Thyroid gland (tissue), 4 donors: ENCODE data around the gene FOXP1. TPM values are rescaled to one million over a fixed set of nuclear protein-coding genes. Genes with fewer than 3 reads are reported as not detected.

ENCODE experiments used
- DNase-seq, 2 donors: peaks; one replicate each; pipeline ENCODE4 v3.0.0-alpha.2; 2019
- H3K27ac ChIP-seq, 3 donors: fragments of 200-600 bp; sonication (generic); 1 replicate in 2 of 3; 2 replicates in 1 of 3; pipeline ENCODE4 v1.5.1; 2016 to 2019; ENCODE audit warnings: mild to moderate bottlenecking in 1 of 3, moderate library complexity in 1 of 3
- H3K27me3 ChIP-seq: fragments of 200-600 bp; sonication (generic); one replicate; pipeline ENCODE4 v1.5.1; 2019
- H3K36me3 ChIP-seq, 2 donors: fragments of 200-600 bp; sonication (generic); one replicate each; pipeline ENCODE4 v1.5.1; 2016 to 2019
- H3K4me1 ChIP-seq, 2 donors: fragments of 200-600 bp; sonication (generic); one replicate each; pipeline ENCODE4 v1.5.1; 2017 to 2019
- H3K4me3 ChIP-seq, 3 donors: fragments of 200-600 bp; sonication (generic); replicated peaks in 1 of 3; 1 replicate in 2 of 3; 2 replicates in 1 of 3; pipeline ENCODE4 v1.5.1; 2016; ENCODE audit warnings: mild to moderate bottlenecking in 1 of 3
- H3K9me3 ChIP-seq: fragments of 200-600 bp; sonication (generic); one replicate; pipeline ENCODE4 v1.5.1; 2017
- CTCF ChIP-seq, 6 experiments: fragments of 200-600 bp in 3 of 6; fragments of 450-650 bp in 3 of 6; sonication (generic) in 3 of 6; IDR thresholded peaks; one replicate each; pipeline ENCODE4 v1.5.1; 2016 to 2019; ENCODE audit warnings: antibody characterized with exemption in 6 of 6, mild to moderate bottlenecking in 2 of 6, inconsistent platforms in 1 of 6, moderate library complexity in 1 of 6
- POLR2A ChIP-seq, 2 donors: fragments of 450-650 bp; IDR thresholded peaks; one replicate each; pipeline ENCODE4 v1.6.1; 2017; ENCODE audit warnings: antibody characterized with exemption in 2 of 2, mild to moderate bottlenecking in 2 of 2, moderate library complexity in 1 of 2
- WGBS, 2 donors: methylation state at CpG; one replicate each; pipeline ENCODE4 v1.1.5; 2017; 5-methylcytosine and 5-hydroxymethylcytosine counted together
- intact Hi-C: fragments of 100-400 bp; cut with DNase I; formaldehyde crosslinking; loops from one replicate; pipeline ENCODE4 v1.15.1; 2023
- total RNA-seq, 4 donors: library from RNA; depleted of rRNA; stranded (reverse); fragments of >200 nt; gene quantifications; one replicate each; pipeline ENCODE4 v1.2.3, GENCODE V29; 2016

The FOXP1 gene
- total RNA-seq, 4 donors from 2014 or later, result 111 to 187 (median 141) TPM

DNA sequence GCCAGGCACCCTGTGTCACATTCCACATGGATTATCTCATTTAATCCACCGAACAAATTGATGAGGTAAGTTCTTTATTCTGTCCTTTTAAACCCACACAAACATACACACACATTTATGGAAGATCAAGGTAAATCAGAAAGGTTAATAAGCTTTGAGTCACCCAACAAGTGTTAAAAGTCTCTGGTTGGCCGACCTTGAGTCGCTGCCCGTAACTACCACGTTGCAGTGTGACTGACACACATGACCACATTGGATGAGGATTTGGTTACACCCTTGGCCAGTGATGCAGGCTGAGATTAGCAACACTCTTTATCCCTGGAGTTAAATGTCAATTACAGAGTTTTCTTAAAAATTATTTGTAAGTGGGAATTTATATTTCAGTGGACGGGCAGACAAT lies 19.2 kb downstream of the FOXP1 start:
- Histone ChIP-seq H3K9me3 (no peaks in the 10 kb centered on the region), H3K27ac (no peak overlapping the region), H3K4me1 (no peaks in the 10 kb centered on the region), H3K27me3 (no peaks in the 10 kb centered on the region), H3K36me3 (no peaks in the 10 kb centered on the region), H3K4me3 (no peak overlapping the region)
- no peak for TF ChIP-seq CTCF (IDR thresholded peaks at IDR 0.05)
- no peak for TF ChIP-seq POLR2A (IDR thresholded peaks at IDR 0.05)
- intact Hi-C loops, result no loop called here
- WGBS, 2 donors, result 85 to 92% methylated on average over 6 of the region's 6 CpGs
- peak in 1 of 2 donors; percentile 12 for DNase-seq

- no peaks in the 10 kb centered on the region for H3K27me3 ChIP-seq
- TF ChIP-seq CTCF (IDR thresholded peaks at IDR 0.05), result no peak
- no peak for TF ChIP-seq POLR2A (IDR thresholded peaks at IDR 0.05)
- H3K27ac ChIP-seq, result no peak overlapping the region
- WGBS, 2 donors, result 94 to 97% methylated on average over 3 of the region's 3 CpGs
- intact Hi-C loops, result no loop called here
- no peaks in the 10 kb centered on the region for H3K4me1 ChIP-seq
- H3K9me3 ChIP-seq, result no peaks in the 10 kb centered on the region
- H3K4me3 ChIP-seq, result no peak overlapping the region
- DNase-seq, result no peak
- H3K36me3 ChIP-seq, result no peaks in the 10 kb centered on the region
Observed at GRCh38 chr3:71563827-71564226, 19.7 kb downstream of the FOXP1 start.

DNA sequence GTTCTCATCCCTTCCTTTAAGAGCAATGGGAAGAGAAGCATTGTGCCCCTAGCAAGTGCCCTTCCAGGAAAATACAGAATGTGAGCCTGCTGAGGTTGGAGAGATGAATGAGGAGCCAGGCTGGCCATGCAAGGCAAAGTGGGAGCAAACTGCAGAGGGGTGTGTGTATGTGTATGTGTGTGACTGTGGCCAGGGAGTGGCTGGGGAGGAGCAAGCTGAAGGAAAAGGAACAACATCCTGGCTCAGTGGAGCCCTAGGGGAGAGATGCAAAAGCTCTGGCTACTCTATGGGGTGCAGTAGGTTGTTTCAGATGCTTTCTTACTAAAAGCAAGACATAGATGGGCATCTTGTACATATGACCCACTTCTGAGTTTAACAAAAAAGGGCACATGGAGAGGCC lies 20.6 kb downstream of the FOXP1 start:
- intact Hi-C loops, result no loop called here
- no peak for DNase-seq
- H3K4me1 ChIP-seq, result no peaks in the 10 kb centered on the region
- no peak overlapping the region for H3K4me3 ChIP-seq
- no peaks in the 10 kb centered on the region for H3K36me3 ChIP-seq
- H3K27ac ChIP-seq, result no peak overlapping the region
- H3K27me3 ChIP-seq, result no peaks in the 10 kb centered on the region
- TF ChIP-seq POLR2A (IDR thresholded peaks at IDR 0.05) (no peak), CTCF (IDR thresholded peaks at IDR 0.05) (no peak)
- no peaks in the 10 kb centered on the region for H3K9me3 ChIP-seq

- intact Hi-C loops, result no loop called here
- Histone ChIP-seq H3K4me1 (no peaks in the 10 kb centered on the region), H3K27me3 (no peaks in the 10 kb centered on the region), H3K9me3 (no peaks in the 10 kb centered on the region), H3K4me3 (no peak overlapping the region), H3K27ac (no peak overlapping the region), H3K36me3 (no peaks in the 10 kb centered on the region)
- WGBS, 2 donors, result 95 to 96% methylated on average over 2 of the region's 2 CpGs
- TF ChIP-seq POLR2A (IDR thresholded peaks at IDR 0.05) (no peak), CTCF (IDR thresholded peaks at IDR 0.05) (no peak)
- no peak for DNase-seq
Observed at GRCh38 chr3:71560665-71561064, 22.9 kb downstream of the FOXP1 start.

- intact Hi-C loops, result no loop called here
- no peaks in the 10 kb centered on the region for H3K36me3 ChIP-seq
- H3K4me1 ChIP-seq, result no peaks in the 10 kb centered on the region
- no peak for TF ChIP-seq POLR2A (IDR thresholded peaks at IDR 0.05)
- TF ChIP-seq CTCF (IDR thresholded peaks at IDR 0.05), result no peak
- WGBS, 2 donors, result 84 to 91% methylated on average over 4 of the region's 4 CpGs
- no peaks in the 10 kb centered on the region for H3K9me3 ChIP-seq
- H3K27me3 ChIP-seq, result no peaks in the 10 kb centered on the region
- H3K27ac ChIP-seq, result no peak overlapping the region
- DNase-seq, result no peak
- no peak overlapping the region for H3K4me3 ChIP-seq
Observed at GRCh38 chr3:71559578-71560162, 23.9 kb downstream of the FOXP1 start.
